ENCODE results near the gene AAK1. TPM values are rescaled to one million over a fixed set of nuclear protein-coding genes. Genes with fewer than 3 reads are reported as not detected.
"Not testable (repeated sequence)": the region's sequence is repeated elsewhere in the genome, so short reads cannot be mapped to it uniquely, and the experiment has no call there.

Gene AAK1
- polyA plus RNA-seq, 1 donor from 2014 or later, result 26.7 TPM

GRCh38 chr2:69576880-69577279 is 66.7 kb downstream of the AAK1 start:
- H3K9me2 ChIP-seq (ENCODE audit: insufficient read depth, low read length), result no peaks in the 10 kb centered on the region
- H3K9ac ChIP-seq (ENCODE audit: low read length), result no peak overlapping the region
- H3K27me3 ChIP-seq (ENCODE audit: insufficient read depth, low read depth, low read length), result no peaks in the 10 kb centered on the region
- no peak overlapping the region for H2AFZ ChIP-seq (ENCODE audit: low read depth, low read length)
- no peak overlapping the region for H3K4me3 ChIP-seq (ENCODE audit: low read length)
- H3K9me3 ChIP-seq (ENCODE audit: low read length), result no peaks in the 10 kb centered on the region
- no peaks in the 10 kb centered on the region for H3K36me3 ChIP-seq (ENCODE audit: insufficient read depth, low read length)
- H3K4me2 ChIP-seq (ENCODE audit: low read length), result no peak overlapping the region
- no peaks in the 10 kb centered on the region for H3F3A ChIP-seq (ENCODE audit: insufficient read depth, low read length, poor library complexity, severe bottlenecking)
- peaks cover 3% of the 10 kb centered on the region for H3K79me2 ChIP-seq (replicated peaks; ENCODE audit: insufficient read depth, low read length)
- H3K27ac ChIP-seq (ENCODE audit: low read length), result no peak overlapping the region
- no peak for TF ChIP-seq SMC3 (conservative IDR thresholded peaks at IDR 0.05; ENCODE audit: poor library complexity)
- TF ChIP-seq REST (IDR thresholded peaks at IDR 0.05; ENCODE audit: borderline replicate concordance), result no peak
- TF ChIP-seq MXI1 (conservative IDR thresholded peaks at IDR 0.05; ENCODE audit: poor library complexity, severe bottlenecking), result no peak
- no peak for TF ChIP-seq POLR2AphosphoS5 (IDR thresholded peaks at IDR 0.05)
- TF ChIP-seq TAF1 (IDR thresholded peaks at IDR 0.05; ENCODE audit: low read depth), result no peak
- no peak for TF ChIP-seq EZH2 (IDR thresholded peaks at IDR 0.05; ENCODE audit: borderline replicate concordance, insufficient read depth, low read length, poor library complexity, severe bottlenecking)
- no peak for TF ChIP-seq RAD21 (conservative IDR thresholded peaks at IDR 0.05)
- no peak for TF ChIP-seq EP300 (conservative IDR thresholded peaks at IDR 0.05; ENCODE audit: poor library complexity, severe bottlenecking)
- no peak for TF ChIP-seq CTCF (IDR thresholded peaks at IDR 0.05; ENCODE audit: poor library complexity, severe bottlenecking)
- H4K20me1 ChIP-seq (ENCODE audit: insufficient read depth), result no peaks in the 10 kb centered on the region

DNA sequence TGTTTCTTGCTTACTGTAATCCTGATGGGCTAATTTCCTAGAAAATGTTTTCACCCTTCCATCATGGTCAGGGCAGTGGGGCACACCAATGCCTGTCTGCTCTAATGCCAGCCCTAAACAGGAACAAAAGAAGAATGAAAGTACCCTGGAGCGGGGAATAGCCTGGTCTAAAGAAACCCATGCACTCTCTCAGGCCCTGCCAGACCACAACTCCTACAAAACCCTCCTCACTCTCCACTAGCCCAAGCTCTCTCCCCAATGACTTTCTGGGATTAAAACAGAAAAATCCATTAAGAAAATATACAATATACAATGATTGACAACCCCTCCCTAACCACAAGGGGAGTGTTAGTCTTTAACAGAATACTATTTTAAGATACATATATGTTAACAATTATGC is 67.6 kb downstream of the AAK1 start:
- H3K36me3 ChIP-seq (ENCODE audit: insufficient read depth, low read length), result no peaks in the 10 kb centered on the region
- H3K9me2 ChIP-seq (ENCODE audit: insufficient read depth, low read length), result no peaks in the 10 kb centered on the region
- TF ChIP-seq REST (IDR thresholded peaks at IDR 0.05; ENCODE audit: borderline replicate concordance) (no peak), TAF1 (IDR thresholded peaks at IDR 0.05; ENCODE audit: low read depth) (no peak)
- H3K79me2 ChIP-seq (replicated peaks; ENCODE audit: insufficient read depth, low read length), result peaks cover 3% of the 10 kb centered on the region
- H3K4me3 ChIP-seq (ENCODE audit: low read length), result no peak overlapping the region
- no peaks in the 10 kb centered on the region for H4K20me1 ChIP-seq (ENCODE audit: insufficient read depth)
- H3K27ac ChIP-seq (ENCODE audit: low read length), result no peak overlapping the region
- H3F3A ChIP-seq (ENCODE audit: insufficient read depth, low read length, poor library complexity, severe bottlenecking), result no peaks in the 10 kb centered on the region
- H3K9ac ChIP-seq (ENCODE audit: low read length), result no peak overlapping the region
- H3K27me3 ChIP-seq (ENCODE audit: insufficient read depth, low read depth, low read length), result no peaks in the 10 kb centered on the region
- H2AFZ ChIP-seq (ENCODE audit: low read depth, low read length), result no peak overlapping the region
- no peak overlapping the region for H3K4me2 ChIP-seq (ENCODE audit: low read length)
- no peaks in the 10 kb centered on the region for H3K9me3 ChIP-seq (ENCODE audit: low read length)

GRCh38 chr2:69575371-69575770 is 68.2 kb downstream of the AAK1 start:
- not testable (repeated sequence) for H3K4me2 ChIP-seq (ENCODE audit: low read length); H3K4me3 ChIP-seq (ENCODE audit: low read length); H2AFZ ChIP-seq (ENCODE audit: low read depth, low read length); H3K27me3 ChIP-seq (ENCODE audit: insufficient read depth, low read depth, low read length); H3K9me2 ChIP-seq (ENCODE audit: insufficient read depth, low read length); H3F3A ChIP-seq (ENCODE audit: insufficient read depth, low read length, poor library complexity, severe bottlenecking); H4K20me1 ChIP-seq (ENCODE audit: insufficient read depth); H3K9ac ChIP-seq (ENCODE audit: low read length); H3K27ac ChIP-seq (ENCODE audit: low read length); H3K9me3 ChIP-seq (ENCODE audit: low read length); H3K36me3 ChIP-seq (ENCODE audit: insufficient read depth, low read length); H3K79me2 ChIP-seq (replicated peaks; ENCODE audit: insufficient read depth, low read length)

Measured in neural cell (in vitro differentiated cells).